ENCODE results near the gene CAPZA3. TPM values are rescaled to one million over a fixed set of nuclear protein-coding genes. Genes with fewer than 3 reads are reported as not detected.
"Not testable (repeated sequence)": the region's sequence is repeated elsewhere in the genome, so short reads cannot be mapped to it uniquely, and the experiment has no call there.

The CAPZA3 gene
- total RNA-seq: 0.29 and 0.36 TPM in 2 replicates
- long read RNA-seq: 0 reads

GRCh38 chr12:18737819-18738218 lies at the start of gene CAPZA3, which contains the start of gene PLCZ1:
Gene CAPZA3, plus strand, starts transcription at chr12:18738119. Its CDS starts 150 bp downstream, at chr12:18738269.
Gene PLCZ1, minus strand, starts transcription at chr12:18738012. Its CDS starts 641 bp downstream, at chr12:18737371.
- Mint-ChIP-seq H3K27me3 (no peaks in the 10 kb centered on the region), H3K4me3 (ENCODE audit: low read depth) (no peak within 1 kb of the TSS), H3K36me3 (ENCODE audit: insufficient read depth) (peaks cover 3% of the 10 kb centered on the region), H3K9me3 (ENCODE audit: low read depth) (peaks cover 23% of the 10 kb centered on the region), H3K27ac (no peak within 1 kb of the TSS), H3K4me1 (ENCODE audit: low read depth) (no peaks in the 10 kb centered on the region)
- no peak for TF ChIP-seq CTCF (IDR thresholded peaks at IDR 0.05; ENCODE audit: unreplicated experiment)
- DNase-seq (ENCODE audit: low spot score, unreplicated experiment): no peak

GRCh38 chr12:18689771-18690170 lies 48.1 kb upstream of the CAPZA3 start:
- no peak overlapping the region for H3K4me3 Mint-ChIP-seq (ENCODE audit: low read depth)
- H3K4me1 Mint-ChIP-seq (ENCODE audit: low read depth): no peaks in the 10 kb centered on the region
- no peaks in the 10 kb centered on the region for H3K27me3 Mint-ChIP-seq
- DNase-seq (ENCODE audit: low spot score, unreplicated experiment): no peak
- peaks cover 7% of the 10 kb centered on the region for H3K9me3 Mint-ChIP-seq (ENCODE audit: low read depth)
- H3K27ac Mint-ChIP-seq: no peak overlapping the region
- TF ChIP-seq CTCF (IDR thresholded peaks at IDR 0.05; ENCODE audit: unreplicated experiment): no peak
- H3K36me3 Mint-ChIP-seq (ENCODE audit: insufficient read depth): peaks cover 1% of the 10 kb centered on the region

GRCh38 chr12:18690653-18691052 lies 47.3 kb upstream of the CAPZA3 start:
- no peak for TF ChIP-seq CTCF (IDR thresholded peaks at IDR 0.05; ENCODE audit: unreplicated experiment)
- Mint-ChIP-seq H3K4me3 (ENCODE audit: low read depth) (no peak overlapping the region), H3K4me1 (ENCODE audit: low read depth) (no peaks in the 10 kb centered on the region), H3K27me3 (no peaks in the 10 kb centered on the region), H3K36me3 (ENCODE audit: insufficient read depth) (peaks cover 1% of the 10 kb centered on the region), H3K9me3 (ENCODE audit: low read depth) (peaks cover 7% of the 10 kb centered on the region), H3K27ac (no peak overlapping the region)
- DNase-seq (ENCODE audit: low spot score, unreplicated experiment): no peak

- not testable (repeated sequence) for H3K4me3 Mint-ChIP-seq (ENCODE audit: low read depth); H3K27me3 Mint-ChIP-seq; H3K9me3 Mint-ChIP-seq (ENCODE audit: low read depth); H3K27ac Mint-ChIP-seq; DNase-seq (ENCODE audit: low spot score, unreplicated experiment); H3K36me3 Mint-ChIP-seq (ENCODE audit: insufficient read depth); H3K4me1 Mint-ChIP-seq (ENCODE audit: low read depth)
These were observed 43.9 kb upstream of the CAPZA3 start for GRCh38 chr12:18693986-18694385.

- Mint-ChIP-seq H3K27me3 (no peaks in the 10 kb centered on the region), H3K4me3 (ENCODE audit: low read depth) (no peak overlapping the region), H3K36me3 (ENCODE audit: insufficient read depth) (peaks cover 1% of the 10 kb centered on the region), H3K27ac (no peak overlapping the region), H3K4me1 (ENCODE audit: low read depth) (peaks cover 11% of the 10 kb centered on the region), H3K9me3 (ENCODE audit: low read depth) (peaks cover 7% of the 10 kb centered on the region)
- DNase-seq (ENCODE audit: low spot score, unreplicated experiment): no peak
- no peak for TF ChIP-seq CTCF (IDR thresholded peaks at IDR 0.05; ENCODE audit: unreplicated experiment)
These were observed 40.8 kb upstream of the CAPZA3 start for GRCh38 chr12:18696971-18697602.

- Mint-ChIP-seq H3K27me3 (no peaks in the 10 kb centered on the region), H3K9me3 (ENCODE audit: low read depth) (peaks cover 4% of the 10 kb centered on the region)
These were observed 37.6 kb upstream of the CAPZA3 start for GRCh38 chr12:18700271-18700670.

More at GRCh38 chr12:18700271-18700670, 37.6 kb upstream of the CAPZA3 start:
- Mint-ChIP-seq H3K27ac (no peak overlapping the region), H3K36me3 (ENCODE audit: insufficient read depth) (peaks cover 3% of the 10 kb centered on the region), H3K4me1 (ENCODE audit: low read depth) (peaks cover 23% of the 10 kb centered on the region), H3K4me3 (ENCODE audit: low read depth) (no peak overlapping the region)
- no peak for TF ChIP-seq CTCF (IDR thresholded peaks at IDR 0.05; ENCODE audit: unreplicated experiment)
- no peak for DNase-seq (ENCODE audit: low spot score, unreplicated experiment)

All from progenitor cell of endocrine pancreas (in vitro differentiated cells).